Measurements from ENCODE around the gene OARD1. TPM values are rescaled to one million over a fixed set of nuclear protein-coding genes. Genes with fewer than 3 reads are reported as not detected.
A peak's percentile ranks its signal among the peaks of the same experiment; 100 is the strongest.
"Not testable (repeated sequence)": the region's sequence is repeated elsewhere in the genome, so short reads cannot be mapped to it uniquely, and the experiment has no call there.

The OARD1 gene
- total RNA-seq, 1 donor, result 10.5 TPM

DNA sequence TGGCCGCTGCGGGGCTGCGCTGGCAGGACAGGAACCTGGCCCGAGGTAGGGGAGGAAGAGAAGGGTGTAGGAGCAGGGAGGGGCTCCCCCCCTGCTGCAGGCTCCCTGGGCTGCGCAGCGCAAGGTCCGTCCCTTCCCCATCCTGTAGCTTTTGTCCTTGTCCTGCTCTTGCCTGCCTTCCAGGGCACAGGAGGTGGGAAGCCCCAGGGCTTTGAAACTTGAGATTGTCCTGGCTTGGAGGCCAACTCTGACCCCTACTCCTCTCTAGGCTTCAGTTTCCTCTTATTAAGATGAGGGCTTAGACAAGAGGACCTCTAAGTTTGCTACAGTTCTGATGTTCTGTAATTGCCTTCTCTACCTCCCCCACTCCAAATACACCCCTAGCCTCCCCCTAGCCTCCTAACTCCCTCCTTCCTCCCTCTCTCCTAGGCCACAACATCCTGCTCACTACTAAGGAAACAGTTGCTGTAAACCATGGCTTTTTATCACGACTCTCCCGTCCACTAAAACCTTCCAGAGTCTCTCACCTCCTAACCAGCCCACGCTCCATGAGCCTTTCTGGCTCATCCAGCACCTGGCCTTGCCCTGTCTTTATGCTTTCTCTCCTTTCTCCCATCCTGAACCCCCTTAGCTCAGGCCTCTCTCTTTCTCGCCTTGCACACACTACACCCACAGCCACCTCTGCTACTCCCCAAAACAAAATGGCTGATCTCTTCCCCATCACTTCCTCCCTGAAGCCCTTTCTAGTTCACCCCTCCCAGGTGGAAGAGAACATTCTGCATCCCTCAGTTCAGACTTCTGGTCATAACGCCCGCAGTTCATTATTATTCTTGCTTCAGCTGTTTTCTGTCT lies 43.4 kb downstream of the OARD1 start:
- DNase-seq (ENCODE audit: low read depth in 2 of 3, low spot score in 2 of 3), result peak in 2 of 3 donors; percentile 25 to 53

DNA sequence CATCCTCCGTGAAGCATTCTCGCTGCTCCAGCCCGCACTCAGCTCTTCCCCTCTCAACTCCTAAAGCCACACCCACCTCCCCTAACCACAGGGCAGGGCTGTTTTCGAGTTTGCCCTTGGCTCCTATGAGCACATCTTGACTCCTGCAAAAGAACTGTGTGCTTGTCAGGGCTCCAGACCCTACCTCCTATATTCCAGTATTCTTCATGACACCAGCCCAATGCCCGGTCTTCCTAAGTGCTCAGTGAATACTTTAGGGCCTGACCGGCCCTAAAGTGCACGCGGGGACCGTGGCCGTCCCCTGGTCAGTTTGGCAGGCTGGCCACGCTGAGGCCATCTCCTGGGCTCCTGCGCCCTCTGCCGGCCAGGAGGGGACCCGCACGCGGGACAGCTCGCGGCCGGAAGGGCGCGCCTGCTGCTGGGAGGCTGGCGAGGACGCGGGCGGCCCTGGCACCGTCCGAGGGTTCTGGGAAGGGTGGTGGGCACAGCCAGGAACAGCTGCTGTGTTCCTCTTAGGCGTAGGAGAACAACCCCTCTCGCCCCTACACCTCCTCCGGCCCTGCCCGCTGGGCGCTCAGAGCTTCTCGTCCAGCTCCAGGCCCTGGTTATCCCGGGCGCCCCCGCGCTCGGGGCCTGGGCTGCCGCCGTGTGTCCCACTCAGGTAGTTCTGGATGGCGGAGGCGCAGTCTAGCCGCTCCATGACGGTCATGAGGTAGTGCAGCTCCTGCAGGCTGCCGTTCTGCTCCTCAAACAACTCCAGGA lies 44.2 kb downstream of the OARD1 start:
- DNase-seq (ENCODE audit: low read depth in 2 of 3, low spot score in 2 of 3), result peak; percentile 56 to 90 (median 82)

DNA sequence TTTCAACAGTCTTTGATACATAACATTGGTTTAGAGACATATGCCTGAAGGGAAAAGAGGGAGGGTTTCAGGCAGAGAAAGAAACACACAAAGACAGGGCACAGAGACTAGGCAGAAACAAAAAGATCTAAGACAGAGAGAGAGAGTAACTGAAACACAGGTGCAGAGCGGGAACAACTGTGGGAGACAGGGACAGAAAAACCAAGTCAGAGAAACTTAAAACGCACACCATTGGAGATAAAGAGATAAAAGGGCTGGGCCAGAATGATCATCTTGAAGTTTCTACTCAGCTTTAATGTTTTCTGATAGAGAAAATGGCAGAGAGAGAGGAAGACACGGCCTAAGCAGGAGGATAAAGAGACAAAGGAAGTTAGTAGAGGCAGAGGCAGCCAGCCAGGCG lies 44.9 kb downstream of the OARD1 start:
- no peak for DNase-seq (ENCODE audit: low read depth in 2 of 3, low spot score in 2 of 3)

DNA sequence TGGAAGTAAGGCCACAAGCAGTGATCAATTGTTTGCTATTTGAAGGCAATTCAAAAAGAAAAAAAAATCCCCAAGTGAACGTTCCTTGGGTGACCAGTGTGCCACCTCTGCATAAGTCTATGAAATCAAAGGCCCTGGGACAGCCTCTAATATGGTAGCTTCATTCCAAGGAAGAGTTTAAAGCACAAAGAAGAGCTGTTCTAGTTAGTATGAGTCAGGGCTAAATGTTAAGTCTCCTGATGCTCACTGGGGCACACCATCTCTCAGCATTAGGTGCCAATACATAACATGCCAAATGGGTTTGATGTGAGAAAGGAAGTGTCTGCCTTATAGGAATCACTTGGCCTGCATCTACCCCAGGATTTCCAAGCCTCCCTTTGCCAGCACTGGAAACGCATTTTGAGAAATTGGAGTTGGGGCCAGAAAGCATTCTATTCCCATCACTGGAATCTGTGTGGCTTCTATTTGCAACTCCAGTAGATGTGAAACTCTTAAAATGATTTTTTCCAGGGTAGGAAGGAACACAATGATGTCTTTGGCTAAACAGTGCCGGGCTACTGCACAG lies 46.1 kb downstream of the OARD1 start:
- DNase-seq (ENCODE audit: low read depth in 2 of 3, low spot score in 2 of 3), result no peak

DNA sequence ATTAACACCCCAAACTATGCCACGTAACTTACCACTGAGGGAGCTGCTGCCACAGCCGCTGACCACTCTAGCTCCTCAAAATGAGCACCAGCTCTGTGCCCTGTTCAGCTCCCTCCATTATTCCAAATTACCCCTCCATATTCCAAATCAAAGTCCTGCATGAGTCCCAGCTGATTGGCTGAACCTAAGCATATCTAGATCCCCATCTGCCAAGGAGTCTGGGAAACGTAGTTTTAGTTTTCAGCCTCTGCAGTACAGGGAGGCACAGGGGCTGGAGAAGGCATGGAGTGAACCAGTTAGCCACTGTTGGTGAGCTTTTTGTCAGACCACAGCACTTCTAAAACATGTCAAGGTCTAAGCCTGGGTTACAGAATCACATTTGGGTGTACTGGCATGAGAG lies 49.0 kb downstream of the OARD1 start:
- no peak for DNase-seq (ENCODE audit: low read depth in 2 of 3, low spot score in 2 of 3)

DNA sequence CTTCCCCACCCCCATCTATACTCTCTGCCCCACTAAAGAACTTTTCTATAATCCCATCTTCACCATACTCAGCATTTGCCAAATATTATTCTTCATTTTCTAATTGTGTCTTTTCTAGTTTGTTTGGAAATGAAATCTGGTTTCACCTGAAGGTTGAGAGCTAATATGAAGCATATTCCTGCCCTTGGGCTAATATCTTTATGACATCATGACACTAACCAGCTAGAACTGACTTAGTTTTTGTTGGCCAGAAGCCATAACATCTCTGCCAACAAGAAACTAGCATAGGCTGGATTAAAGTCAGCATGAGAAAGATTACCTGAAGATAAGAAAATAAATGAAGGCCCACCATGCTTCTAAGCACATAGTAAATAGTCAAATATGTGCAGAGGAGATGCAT lies 49.9 kb downstream of the OARD1 start:
- DNase-seq (ENCODE audit: low read depth in 2 of 3, low spot score in 2 of 3), result no peak

DNA sequence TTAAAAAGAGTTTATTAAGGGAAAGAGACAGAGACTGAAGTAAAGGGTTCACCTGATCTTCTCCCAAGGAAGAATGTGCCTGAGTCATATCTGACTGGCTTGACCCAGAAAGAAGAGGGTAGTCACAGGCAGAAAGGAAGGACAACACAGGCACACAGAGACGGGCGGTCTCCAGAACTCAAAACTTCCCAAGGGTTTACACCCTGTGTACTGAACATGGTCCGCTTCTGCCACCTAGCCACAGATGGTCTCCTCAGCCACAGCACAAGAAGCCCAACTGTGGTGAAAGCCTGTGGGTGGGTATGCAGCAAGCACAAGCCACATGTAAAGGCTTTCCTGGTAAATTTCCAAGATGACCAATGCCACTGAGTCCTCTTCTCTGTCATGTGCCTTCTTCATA lies 50.3 kb downstream of the OARD1 start:
- no peak for DNase-seq (ENCODE audit: low read depth in 2 of 3, low spot score in 2 of 3)

DNA sequence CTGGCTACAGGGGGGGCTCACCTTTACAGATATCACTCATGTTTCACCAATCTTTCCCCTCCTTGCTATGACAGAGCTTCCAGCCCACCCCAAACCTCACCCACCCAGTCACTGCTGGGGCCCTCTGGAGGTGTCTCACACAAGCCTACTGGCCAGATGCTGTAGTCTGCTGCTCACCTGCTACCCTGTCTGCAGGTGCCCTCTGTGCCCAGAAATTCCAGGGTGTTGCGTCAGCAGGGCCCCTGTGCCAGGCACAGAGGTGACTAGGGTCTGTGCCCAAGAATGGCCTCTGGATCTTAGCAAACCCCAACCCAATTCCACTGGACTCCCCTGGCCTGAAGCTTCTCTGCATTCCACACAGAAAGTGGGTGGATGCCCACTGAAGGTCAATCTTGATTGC lies 54.5 kb downstream of the OARD1 start:
- DNase-seq (ENCODE audit: low read depth in 2 of 3, low spot score in 2 of 3), result no peak

DNA sequence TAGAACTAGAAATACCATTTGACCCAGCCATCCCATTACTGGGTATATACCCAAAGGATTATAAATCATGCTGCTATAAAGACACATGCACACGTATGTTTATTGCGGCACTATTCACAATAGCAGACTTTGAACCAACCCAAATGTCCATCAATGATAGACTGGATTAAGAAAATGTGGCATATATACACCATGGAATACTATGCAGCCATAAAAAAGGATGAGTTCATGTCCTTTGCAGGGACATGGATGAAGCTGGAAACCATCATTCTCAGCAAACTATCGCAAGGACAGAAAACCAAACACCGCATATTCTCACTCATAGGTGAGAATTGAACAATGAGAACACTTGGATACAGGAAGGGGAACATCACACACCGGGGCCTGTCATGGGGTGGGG lies 56.3 kb downstream of the OARD1 start:
- DNase-seq (ENCODE audit: low read depth in 2 of 3, low spot score in 2 of 3), result not testable (repeated sequence)

DNA sequence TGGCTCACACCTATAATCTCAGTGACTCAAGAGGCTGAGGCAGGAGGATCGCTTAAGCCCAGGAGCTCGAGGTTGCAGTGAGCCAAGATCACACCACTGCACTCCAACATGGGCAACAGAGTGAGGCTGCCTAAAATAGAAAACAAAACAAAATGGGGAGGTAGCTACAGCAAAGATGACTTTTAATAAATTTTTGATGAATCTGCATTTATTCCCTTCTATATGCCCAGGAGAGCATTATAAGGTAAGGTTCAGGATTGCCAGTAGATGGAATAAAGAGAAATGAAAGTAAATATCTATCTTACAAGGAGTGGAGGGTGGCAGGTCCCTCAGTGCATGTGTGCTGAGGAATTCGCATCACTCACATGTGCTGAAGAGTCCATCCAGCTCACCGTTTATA lies 57.4 kb downstream of the OARD1 start:
- no peak for DNase-seq (ENCODE audit: low read depth in 2 of 3, low spot score in 2 of 3)

Other genes starting within 250 kb of the OARD1 start
- 1.3 TPM for gene UNC5CL, start 33.1 kb downstream of the OARD1 start, total RNA-seq
- gene TSPO2, start 29.9 kb downstream of the OARD1 start, total RNA-seq, result not detected
- gene APOBEC2, start 19.2 kb downstream of the OARD1 start, total RNA-seq, result not detected
- gene NFYA, start 618 bp upstream of the OARD1 start, total RNA-seq, result 54.7 TPM
- gene TREML1, start 82.0 kb upstream of the OARD1 start, total RNA-seq, result 1.1 TPM
- gene TREM2, start 90.8 kb upstream of the OARD1 start, total RNA-seq, result not detected
- 8.1 TPM for gene TREML2, start 128.8 kb upstream of the OARD1 start, total RNA-seq
- gene TREML4, start 156.0 kb upstream of the OARD1 start, total RNA-seq, result not detected
- 0.54 TPM for gene TREM1, start 214.3 kb upstream of the OARD1 start, total RNA-seq